ENCODE results near the gene TSSK2.

GRCh38 chr22:19105456-19105855 lies 25.7 kb upstream of the TSSK2 start:
- no peak for TF ChIP-seq EZH2 (IDR thresholded peaks at IDR 0.05)
- no peak for TF ChIP-seq FOXP2 (optimal IDR thresholded peaks at IDR 0.05; ENCODE audit: control extremely low read depth, extremely low read length, insufficient read depth)
